ENCODE results near the gene LRRC8D.

The LRRC8D gene

DNA sequence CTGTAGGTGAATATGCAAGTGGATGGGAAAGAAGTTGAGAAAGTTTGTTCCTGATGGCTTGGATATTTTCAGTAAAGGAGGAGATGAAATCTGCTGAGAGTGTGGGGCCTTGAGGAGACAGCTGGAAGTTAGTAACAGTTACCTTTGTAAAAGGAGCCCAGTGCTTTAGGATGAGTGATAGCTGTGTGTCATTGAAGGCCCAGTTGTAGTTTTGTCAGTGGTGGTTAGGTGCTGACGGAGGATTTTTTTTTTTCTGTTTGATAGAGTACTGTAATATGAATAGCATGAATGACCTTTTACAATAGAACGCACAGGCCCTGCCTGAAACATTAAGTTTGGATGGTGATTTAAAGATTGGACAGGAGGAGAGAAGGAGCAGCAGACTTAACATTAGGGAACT is 33.3 kb downstream of the LRRC8D start:
- no peak overlapping the region for H3K4me3 ChIP-seq (ENCODE audit: low read depth, low read length)
- DNase-seq (ENCODE audit: low read depth) = no peak
- no peak for TF ChIP-seq CTCF (IDR thresholded peaks at IDR 0.05; ENCODE audit: insufficient read depth, low read depth, low read length, missing control alignments)

GRCh38 chr1:89855413-89856123 is 34.7 kb downstream of the LRRC8D start:
- TF ChIP-seq CTCF (IDR thresholded peaks at IDR 0.05; ENCODE audit: insufficient read depth, low read depth, low read length, missing control alignments) = no peak
- H3K4me3 ChIP-seq (ENCODE audit: low read depth, low read length) = no peak overlapping the region
- DNase-seq (ENCODE audit: low read depth) = peak; percentile 68

DNA sequence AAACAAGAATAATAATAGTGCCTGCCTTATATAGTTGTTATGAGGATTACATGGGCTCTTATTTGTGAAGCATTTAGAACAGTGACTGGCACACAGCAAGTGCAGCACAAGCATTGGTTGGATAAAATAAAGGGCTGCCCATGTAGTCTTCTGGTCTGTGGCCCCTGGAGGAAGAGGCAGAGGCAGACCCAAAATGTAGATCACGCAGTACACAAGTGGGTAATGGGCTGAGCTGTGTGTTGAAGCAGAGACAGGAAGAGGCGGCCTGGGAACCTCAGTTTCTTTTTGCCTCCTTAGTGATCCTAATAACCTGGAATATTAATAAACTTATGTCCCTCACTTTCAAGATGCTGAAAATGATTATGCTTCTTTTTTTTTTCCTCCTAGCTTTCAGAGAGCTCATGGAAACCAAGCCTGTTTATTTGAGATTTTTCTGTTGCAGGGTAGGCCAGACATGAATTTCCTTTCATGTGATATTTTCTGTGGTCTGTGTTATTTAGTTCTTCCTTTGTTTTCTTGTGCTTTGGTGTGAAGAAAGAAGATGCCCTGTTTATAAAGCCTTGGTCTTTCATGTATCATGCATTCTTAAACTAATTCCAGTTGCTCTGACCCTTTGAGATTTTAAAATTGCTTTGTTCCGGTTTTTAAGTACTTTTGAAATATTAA is 42.5 kb downstream of the LRRC8D start:
- no peak for TF ChIP-seq CTCF (IDR thresholded peaks at IDR 0.05; ENCODE audit: insufficient read depth, low read depth, low read length, missing control alignments)
- no peak for DNase-seq (ENCODE audit: low read depth)
- H3K4me3 ChIP-seq (ENCODE audit: low read depth, low read length) = no peak overlapping the region

- DNase-seq (ENCODE audit: low read depth) = no peak
- H3K4me3 ChIP-seq (ENCODE audit: low read depth, low read length) = no peak overlapping the region
- no peak for TF ChIP-seq CTCF (IDR thresholded peaks at IDR 0.05; ENCODE audit: insufficient read depth, low read depth, low read length, missing control alignments)
These were observed 44.9 kb downstream of the LRRC8D start for GRCh38 chr1:89865498-89866382.

- no peak overlapping the region for H3K4me3 ChIP-seq (ENCODE audit: low read depth, low read length)
- no peak for DNase-seq (ENCODE audit: low read depth)
- no peak for TF ChIP-seq CTCF (IDR thresholded peaks at IDR 0.05; ENCODE audit: insufficient read depth, low read depth, low read length, missing control alignments)
These were observed 45.7 kb downstream of the LRRC8D start for GRCh38 chr1:89866568-89866967.

DNA sequence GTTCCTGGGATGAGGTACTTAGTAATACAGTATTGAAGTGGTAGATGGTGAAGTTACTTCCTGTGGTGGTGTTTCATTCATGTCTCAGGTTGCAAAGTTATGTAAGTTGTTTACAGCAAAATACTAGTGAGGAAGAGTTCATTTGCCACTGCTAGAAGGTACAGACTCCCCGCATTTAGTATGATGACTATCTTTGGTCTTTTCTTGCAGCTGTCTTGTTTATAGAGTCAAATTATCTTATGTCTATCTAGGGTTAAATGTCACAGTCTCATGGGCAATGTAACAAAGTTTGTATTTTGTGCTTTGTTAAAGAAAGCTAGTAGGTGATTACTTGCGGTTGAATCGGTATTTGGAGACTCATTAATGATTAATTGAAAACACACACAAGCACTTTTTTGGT is 50.2 kb downstream of the LRRC8D start:
- DNase-seq (ENCODE audit: low read depth) = no peak
- H3K4me3 ChIP-seq (ENCODE audit: low read depth, low read length) = no peak overlapping the region
- TF ChIP-seq CTCF (IDR thresholded peaks at IDR 0.05; ENCODE audit: insufficient read depth, low read depth, low read length, missing control alignments) = no peak
